ENCODE measurements around the gene STAP2. TPM values are rescaled to one million over a fixed set of nuclear protein-coding genes. Genes with fewer than 3 reads are reported as not detected.

Gene STAP2
- total RNA-seq, 2 experiments from 2014 or later, result 8.8 to 9.6 TPM

GRCh38 chr19:4326215-4326836 is 12.3 kb downstream of the STAP2 start:
- H3K4me3 Mint-ChIP-seq, result peak overlapping the region; percentile 14
- CTCF ChIA-PET, result interaction anchor here (1.3 kb wide), 1 partner anchor 60 kb away, joined by 3 read pairs; no protein-coding TSS in a partner anchor
- peaks cover 8% of the 10 kb centered on the region for H3K27me3 Mint-ChIP-seq
- peaks cover 3% of the 10 kb centered on the region for H3K36me3 Mint-ChIP-seq
- DNase-seq, result no peak
- ATAC-seq, result no peak
- H3K27ac Mint-ChIP-seq, result no peak overlapping the region
- no peaks in the 10 kb centered on the region for H3K9me3 Mint-ChIP-seq (ENCODE audit: low read depth)
- H3K4me1 Mint-ChIP-seq, result peaks cover 28% of the 10 kb centered on the region

GRCh38 chr19:4324228-4324627 is 14.4 kb downstream of the STAP2 start:
- Mint-ChIP-seq H3K9me3 (ENCODE audit: low read depth) (peaks cover 12% of the 10 kb centered on the region), H3K36me3 (peaks cover 8% of the 10 kb centered on the region), H3K27ac (no peak overlapping the region), H3K4me1 (peaks cover 23% of the 10 kb centered on the region), H3K27me3 (peaks cover 8% of the 10 kb centered on the region), H3K4me3 (no peak overlapping the region)
- CTCF ChIA-PET, result no interaction called here
- no peak for DNase-seq
- ATAC-seq, result no peak

- peaks cover 8% of the 10 kb centered on the region for H3K27me3 Mint-ChIP-seq
- DNase-seq, result no peak
- no peak for ATAC-seq
- H3K9me3 Mint-ChIP-seq (ENCODE audit: low read depth), result peaks cover 14% of the 10 kb centered on the region
- CTCF ChIA-PET, result no interaction called here
- H3K27ac Mint-ChIP-seq, result no peak overlapping the region
- H3K4me1 Mint-ChIP-seq, result peaks cover 20% of the 10 kb centered on the region
- H3K4me3 Mint-ChIP-seq, result no peak overlapping the region
- H3K36me3 Mint-ChIP-seq, result peaks cover 13% of the 10 kb centered on the region
Measured at GRCh38 chr19:4323692-4324091, 14.9 kb downstream of the STAP2 start.

GRCh38 chr19:4322942-4323665 is 15.5 kb downstream of the STAP2 start:
- ATAC-seq, result no peak
- Mint-ChIP-seq H3K4me1 (peaks cover 16% of the 10 kb centered on the region), H3K27ac (no peak overlapping the region), H3K27me3 (peaks cover 8% of the 10 kb centered on the region), H3K9me3 (ENCODE audit: low read depth) (peaks cover 14% of the 10 kb centered on the region), H3K36me3 (peaks cover 19% of the 10 kb centered on the region), H3K4me3 (no peak overlapping the region)
- DNase-seq, result no peak
- CTCF ChIA-PET, result interaction anchor here (0.5 to 4.8 kb wide), 3 partner anchors 56 to 331 kb away, joined by 3 to 19 read pairs (median 3); no protein-coding TSS in a partner anchor

- Mint-ChIP-seq H3K27ac (no peak overlapping the region), H3K4me3 (no peak overlapping the region), H3K9me3 (ENCODE audit: low read depth) (peaks cover 14% of the 10 kb centered on the region), H3K4me1 (no peaks in the 10 kb centered on the region), H3K27me3 (no peaks in the 10 kb centered on the region), H3K36me3 (peaks cover 29% of the 10 kb centered on the region)
- DNase-seq (no peak), ATAC-seq (no peak)
- CTCF ChIA-PET, result interaction anchor here (1.4 to 4.8 kb wide), 5 partner anchors 9 to 82 kb away, joined by 3 to 19 read pairs (median 4); partner anchors contain the start of gene CHAF1A
Measured at GRCh38 chr19:4320419-4320818, 18.2 kb downstream of the STAP2 start.

GRCh38 chr19:4319067-4319718 is 19.4 kb downstream of the STAP2 start:
- Mint-ChIP-seq H3K27ac (no peak overlapping the region), H3K36me3 (peaks cover 29% of the 10 kb centered on the region), H3K4me3 (no peak overlapping the region), H3K4me1 (no peaks in the 10 kb centered on the region), H3K27me3 (no peaks in the 10 kb centered on the region), H3K9me3 (ENCODE audit: low read depth) (peaks cover 14% of the 10 kb centered on the region)
- CTCF ChIA-PET, result interaction anchor here (0.8 to 4.8 kb wide), 3 partner anchors 24 to 52 kb away, joined by 3 to 19 read pairs (median 7); no protein-coding TSS in a partner anchor
- DNase-seq (no peak), ATAC-seq (no peak)

GRCh38 chr19:4318460-4318859 is 20.2 kb downstream of the STAP2 start:
- CTCF ChIA-PET, result interaction anchor here (2.0 to 4.8 kb wide), 2 partner anchors 34 to 51 kb away, joined by 7 to 19 read pairs; no protein-coding TSS in a partner anchor
- Mint-ChIP-seq H3K36me3 (peaks cover 29% of the 10 kb centered on the region), H3K27ac (no peak overlapping the region), H3K4me3 (no peak overlapping the region), H3K4me1 (no peaks in the 10 kb centered on the region), H3K27me3 (no peaks in the 10 kb centered on the region), H3K9me3 (ENCODE audit: low read depth) (peaks cover 14% of the 10 kb centered on the region)
- DNase-seq, result no peak
- ATAC-seq, result no peak

GRCh38 chr19:4316956-4317355 is 21.7 kb downstream of the STAP2 start:
- ATAC-seq, result no peak
- peaks cover 14% of the 10 kb centered on the region for H3K9me3 Mint-ChIP-seq (ENCODE audit: low read depth)
- H3K4me1 Mint-ChIP-seq, result no peaks in the 10 kb centered on the region
- no peak overlapping the region for H3K4me3 Mint-ChIP-seq
- H3K27me3 Mint-ChIP-seq, result no peaks in the 10 kb centered on the region
- CTCF ChIA-PET, result no interaction called here
- DNase-seq, result no peak
- H3K27ac Mint-ChIP-seq, result no peak overlapping the region
- H3K36me3 Mint-ChIP-seq, result peaks cover 30% of the 10 kb centered on the region

- peaks cover 20% of the 10 kb centered on the region for H3K36me3 Mint-ChIP-seq
- ATAC-seq, result no peak
- no peaks in the 10 kb centered on the region for H3K9me3 Mint-ChIP-seq (ENCODE audit: low read depth)
- no peak overlapping the region for H3K27ac Mint-ChIP-seq
- H3K4me3 Mint-ChIP-seq, result no peak overlapping the region
- H3K4me1 Mint-ChIP-seq, result no peaks in the 10 kb centered on the region
- H3K27me3 Mint-ChIP-seq, result no peaks in the 10 kb centered on the region
- no peak for DNase-seq
- CTCF ChIA-PET, result interaction anchor here (0.9 to 1.4 kb wide), 2 partner anchors 22 to 39 kb away, joined by 3 to 4 read pairs; no protein-coding TSS in a partner anchor
Measured at GRCh38 chr19:4313847-4314490, 24.7 kb downstream of the STAP2 start.

- H3K9me3 Mint-ChIP-seq (ENCODE audit: low read depth), result no peaks in the 10 kb centered on the region
- H3K4me1 Mint-ChIP-seq, result peaks cover 2% of the 10 kb centered on the region
- peaks cover 1% of the 10 kb centered on the region for H3K36me3 Mint-ChIP-seq
- DNase-seq, result no peak
- H3K27ac Mint-ChIP-seq, result no peak overlapping the region
- no peak overlapping the region for H3K4me3 Mint-ChIP-seq
- peak; percentile 63 for ATAC-seq
- H3K27me3 Mint-ChIP-seq, result no peaks in the 10 kb centered on the region
- CTCF ChIA-PET, result interaction anchor here (1.2 to 1.5 kb wide), 2 partner anchors 32 to 42 kb away, joined by 3 to 4 read pairs; partner anchors contain the start of gene MPND
Measured at GRCh38 chr19:4310247-4311121, 28.1 kb downstream of the STAP2 start.

GRCh38 chr19:4305659-4306058 is 33.0 kb downstream of the STAP2 start:
- H3K36me3 Mint-ChIP-seq, result no peaks in the 10 kb centered on the region
- no peak overlapping the region for H3K27ac Mint-ChIP-seq
- H3K4me1 Mint-ChIP-seq, result peaks cover 31% of the 10 kb centered on the region
- ATAC-seq (no peak), DNase-seq (no peak)
- H3K9me3 Mint-ChIP-seq (ENCODE audit: low read depth), result no peaks in the 10 kb centered on the region
- H3K27me3 Mint-ChIP-seq, result no peaks in the 10 kb centered on the region
- CTCF ChIA-PET, result interaction anchor here (0.9 to 1.6 kb wide), 2 partner anchors 32 to 37 kb away, joined by 3 to 4 read pairs; partner anchors contain the start of gene STAP2
- H3K4me3 Mint-ChIP-seq, result peak overlapping the region; percentile 48

- no peak overlapping the region for H3K27ac Mint-ChIP-seq
- no peaks in the 10 kb centered on the region for H3K36me3 Mint-ChIP-seq
- DNase-seq (no peak), ATAC-seq (no peak)
- no peaks in the 10 kb centered on the region for H3K27me3 Mint-ChIP-seq
- CTCF ChIA-PET, result interaction anchor here (1.6 to 1.8 kb wide), 2 partner anchors 33 to 38 kb away, joined by 4 to 8 read pairs; partner anchors contain the start of gene STAP2
- H3K9me3 Mint-ChIP-seq (ENCODE audit: low read depth), result no peaks in the 10 kb centered on the region
- peak overlapping the region; percentile 48 for H3K4me3 Mint-ChIP-seq
- H3K4me1 Mint-ChIP-seq, result peaks cover 34% of the 10 kb centered on the region
Measured at GRCh38 chr19:4305257-4305612, 33.4 kb downstream of the STAP2 start.
